Subcutaneous abdominal adipose tissue (tissue), 5 donors: ENCODE measurements around the gene METAP2.

Source experiments
- H3K27ac ChIP-seq: one replicate; pipeline ENCODE4 v1.7.0; 2013; ENCODE audit warnings: low read depth, mild to moderate bottlenecking, inconsistent platforms, low read length, moderate library complexity
- H3K27me3 ChIP-seq, 5 donors: one replicate each; pipeline ENCODE4 v1.7.0; 2013; ENCODE audit warnings: low read length in 5 of 5, inconsistent platforms in 1 of 5; ENCODE audit not compliant: control insufficient read depth in 5 of 5, insufficient read depth in 4 of 5
- H3K36me3 ChIP-seq, 5 donors: one replicate each; pipeline ENCODE4 v1.7.0; 2013; ENCODE audit warnings: low read length in 5 of 5; ENCODE audit not compliant: control insufficient read depth in 5 of 5, insufficient read depth in 5 of 5
- H3K4me1 ChIP-seq, 5 donors: one replicate each; pipeline ENCODE4 v1.7.0; 2013; ENCODE audit warnings: low read length in 5 of 5, mild to moderate bottlenecking in 3 of 5, moderate library complexity in 1 of 5; ENCODE audit not compliant: control insufficient read depth in 5 of 5, insufficient read depth in 5 of 5
- H3K4me3 ChIP-seq, 5 donors: one replicate each; pipeline ENCODE4 v1.7.0; 2013; ENCODE audit warnings: low read length in 5 of 5, low read depth in 1 of 5
- H3K9ac ChIP-seq, 5 donors: one replicate each; pipeline ENCODE4 v1.7.0; 2013; ENCODE audit warnings: low read length in 5 of 5, mild to moderate bottlenecking in 4 of 5, moderate library complexity in 3 of 5
- H3K9me3 ChIP-seq, 5 donors: one replicate each; pipeline ENCODE4 v1.7.0; 2013; ENCODE audit warnings: low read length in 5 of 5; ENCODE audit not compliant: control insufficient read depth in 5 of 5
- donor health status: healthy.
- donor health status: healthy.
- donor health status: healthy.
- donor health status: healthy.
- donor health status: healthy.

METAP2 gene

DNA sequence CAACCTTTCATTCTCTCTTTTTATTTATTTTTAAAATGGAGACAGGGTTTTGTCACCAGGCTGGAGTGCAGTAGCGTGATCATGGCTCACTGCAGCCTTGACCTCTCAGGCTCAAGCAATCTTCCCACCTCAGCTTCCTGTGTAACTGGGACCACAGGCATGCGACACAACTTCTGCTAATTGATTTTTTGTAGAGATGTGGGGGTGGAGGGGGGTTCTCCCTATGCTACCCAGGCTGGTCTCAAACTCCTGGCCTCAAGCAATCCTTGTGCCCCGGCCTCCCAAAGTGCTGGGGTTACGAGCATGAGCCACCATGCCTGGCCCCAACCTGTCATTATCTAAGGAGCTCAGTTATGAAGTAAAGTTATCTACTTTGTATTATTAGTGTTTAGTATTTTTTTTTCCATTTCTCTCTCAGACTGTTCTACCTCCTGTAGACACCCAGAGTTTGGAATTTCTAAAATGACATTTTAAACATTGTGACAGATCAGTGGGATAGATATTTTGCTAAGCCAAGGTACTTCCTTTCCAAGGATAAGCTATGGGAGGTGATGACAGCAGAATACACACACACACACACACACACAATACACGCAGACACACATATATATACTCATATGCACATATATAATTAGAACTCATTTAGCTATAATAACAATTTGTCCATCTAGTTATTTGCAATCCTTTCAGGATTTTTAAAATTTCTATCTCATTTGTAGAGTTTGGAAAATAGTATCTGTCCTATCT is 79.4 kb downstream of the METAP2 start:
- H3K27me3 ChIP-seq = peaks cover 0 to 3% (median 0%) of the 10 kb centered on the region in 5 donors
- no peak overlapping the region for H3K27ac ChIP-seq
- no peaks in the 10 kb centered on the region for H3K36me3 ChIP-seq
- H3K9me3 ChIP-seq = peaks cover 0 to 7% (median 5%) of the 10 kb centered on the region in 5 donors
- peaks cover 0 to 8% (median 6%) of the 10 kb centered on the region in 5 donors for H3K4me1 ChIP-seq
- H3K4me3 ChIP-seq = no peak overlapping the region
- H3K9ac ChIP-seq = no peak overlapping the region

DNA sequence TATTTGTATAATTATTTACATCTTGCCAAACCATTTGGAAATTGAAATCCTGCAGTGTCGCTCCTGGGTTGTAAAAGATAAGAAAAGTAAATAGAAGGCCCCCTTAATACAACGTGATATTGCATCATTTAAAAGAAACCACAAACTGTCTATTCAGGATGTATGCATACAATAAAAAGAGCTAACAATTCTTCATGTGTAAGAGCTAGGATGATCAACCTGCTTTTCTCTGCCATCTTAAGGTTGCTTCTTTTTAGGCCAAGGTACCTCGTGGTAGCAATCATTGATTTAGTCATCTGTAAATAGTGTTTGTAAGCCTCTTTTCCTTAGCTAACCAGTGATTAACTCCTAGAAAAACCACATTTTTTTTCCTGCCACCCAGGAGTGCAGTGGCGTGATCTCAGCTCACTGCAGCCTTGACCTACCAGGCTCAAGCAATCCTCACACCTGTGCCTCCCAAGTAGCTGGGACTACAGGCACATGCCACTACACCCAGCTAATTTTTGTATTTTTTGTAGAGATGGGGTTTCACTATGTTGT is 80.7 kb downstream of the METAP2 start:
- Histone ChIP-seq H3K36me3 (no peaks in the 10 kb centered on the region), H3K9me3 (peaks cover 0 to 2% (median 0%) of the 10 kb centered on the region in 5 donors), H3K27me3 (peaks cover 0 to 2% (median 0%) of the 10 kb centered on the region in 5 donors), H3K4me1 (no peaks in the 10 kb centered on the region), H3K9ac (no peak overlapping the region), H3K27ac (no peak overlapping the region), H3K4me3 (no peak overlapping the region)

DNA sequence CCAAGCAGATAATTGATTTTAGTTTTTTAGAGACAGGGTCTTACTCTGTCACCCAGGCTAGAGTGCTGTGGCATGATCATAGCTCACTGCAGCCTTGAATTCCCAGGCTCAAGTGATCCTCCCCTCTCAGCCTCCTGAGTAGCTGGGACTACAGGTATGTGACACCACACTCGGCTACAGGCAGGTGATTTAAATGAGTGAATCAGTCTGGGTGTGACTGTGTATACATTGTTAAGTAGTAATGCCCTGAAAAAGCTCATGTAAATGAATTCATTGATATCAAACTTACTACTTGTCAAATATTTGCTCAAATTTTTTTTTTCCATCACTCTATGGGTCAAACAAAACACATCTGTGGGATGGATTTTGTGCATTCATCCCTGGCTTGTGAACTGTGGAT is 83.7 kb downstream of the METAP2 start:
- H3K9me3 ChIP-seq = no peaks in the 10 kb centered on the region
- H3K27ac ChIP-seq = no peak overlapping the region
- no peaks in the 10 kb centered on the region for H3K4me1 ChIP-seq
- no peaks in the 10 kb centered on the region for H3K27me3 ChIP-seq
- H3K4me3 ChIP-seq = no peak overlapping the region
- H3K36me3 ChIP-seq = no peaks in the 10 kb centered on the region
- H3K9ac ChIP-seq = no peak overlapping the region
